K562 (cell line): Measurements from ENCODE around the gene COG4. TPM values are rescaled to one million over a fixed set of nuclear protein-coding genes. Genes with fewer than 3 reads are reported as not detected.

ENCODE experiments used
- BRCA1 ChIP-seq, 2 experiments: fragments of 450-650 bp in 1 of 2; sonication (generic) in 1 of 2; formaldehyde crosslinking in 1 of 2; IDR thresholded peaks; 2 replicates each; pipeline versions ENCODE4 v1.5.0 to v1.6.1; 2017 to 2020; ENCODE audit warnings: mild to moderate bottlenecking in 1 of 2, missing genetic modification reagents in 1 of 2
- CGGBP1 ChIP-seq: fragments of 250-450 bp; sonication (Bioruptor Pico); IDR thresholded peaks from 2 replicates; pipeline ENCODE4 v1.9.0; 2021; ENCODE audit warnings: mild to moderate bottlenecking
- CREB5 ChIP-seq: fragments of 250-450 bp; sonication (Bioruptor Pico); IDR thresholded peaks from 2 replicates; pipeline ENCODE4 v1.5.0; 2020; ENCODE audit warnings: mild to moderate bottlenecking
- DIDO1 ChIP-seq: fragments of 450-650 bp; IDR thresholded peaks from 2 replicates; pipeline ENCODE4 v1.6.1; 2016; ENCODE audit warnings: low read depth, missing biosample characterization, missing genetic modification characterization
- FOXA3 ChIP-seq, 2 experiments: fragments of 450-650 bp in 1 of 2; sonication (generic) in 1 of 2; formaldehyde crosslinking; IDR thresholded peaks in 1 of 2; conservative IDR thresholded peaks in 1 of 2; 2 replicates each; pipeline versions ENCODE4 v1.4.0 to v1.8.0; 2020 to 2022; ENCODE audit warnings: mild to moderate bottlenecking in 2 of 2, missing genetic modification reagents in 1 of 2
- HDAC3 ChIP-seq: fragments of 450-650 bp; IDR thresholded peaks from 2 replicates; pipeline ENCODE4 v1.6.1; 2018; ENCODE audit warnings: borderline replicate concordance, mild to moderate bottlenecking, moderate library complexity; ENCODE audit not compliant: partially characterized antibody
- IRF1 ChIP-seq: sonication (generic); formaldehyde crosslinking; IDR thresholded peaks from 2 replicates; pipeline ENCODE4 v1.8.0; 2022; ENCODE audit warnings: missing genetic modification reagents, mild to moderate bottlenecking, borderline replicate concordance
- IRF2 ChIP-seq: sonication (generic); formaldehyde crosslinking; IDR thresholded peaks from 2 replicates; pipeline ENCODE4 v1.8.1; 2022; ENCODE audit warnings: mild to moderate bottlenecking, missing genetic modification reagents
- IRF9 ChIP-seq: fragments of 450-650 bp; IDR thresholded peaks from 2 replicates; pipeline ENCODE4 v1.6.1; 2016; ENCODE audit warnings: missing biosample characterization, missing genetic modification characterization
- MTF1 ChIP-seq: fragments of 250-450 bp; sonication (Bioruptor Pico); IDR thresholded peaks from 2 replicates; pipeline ENCODE4 v1.9.0; 2021; ENCODE audit warnings: moderate library complexity, mild to moderate bottlenecking, inconsistent platforms, borderline replicate concordance
- SAFB ChIP-seq: fragments of 200-400 bp; formaldehyde crosslinking; IDR thresholded peaks from 2 replicates; pipeline ENCODE4 v1.6.1; 2017; ENCODE audit warnings: low read depth, low read length, borderline replicate concordance
- SOX6 ChIP-seq: fragments of 450-650 bp; IDR thresholded peaks from 2 replicates; pipeline ENCODE4 v1.6.1; 2014; ENCODE audit warnings: mild to moderate bottlenecking
- STAT5B ChIP-seq: fragments of 250-450 bp; sonication (Bioruptor Pico); IDR thresholded peaks from 2 replicates; pipeline ENCODE4 v1.8.0; 2021; ENCODE audit warnings: mild to moderate bottlenecking, inconsistent platforms
- U2AF1 ChIP-seq: fragments of 200-400 bp; formaldehyde crosslinking; optimal IDR thresholded peaks from 2 replicates; pipeline ENCODE3; 2017; ENCODE audit warnings: mild to moderate bottlenecking, low read depth, low read length, moderate library complexity
- ZNF316 ChIP-seq: fragments of 450-650 bp; IDR thresholded peaks from 2 replicates; pipeline ENCODE4 v1.6.1; 2016
- ZNF589 ChIP-seq: fragments of 200-800 bp; sonication (Bioruptor generic); IDR thresholded peaks from 2 replicates; pipeline ENCODE4 v1.6.1; 2016; ENCODE audit warnings: low read depth, missing genetic modification characterization, missing compliant biosample characterization
- ZNF717 ChIP-seq: fragments of 250-450 bp; sonication (Bioruptor Pico); IDR thresholded peaks from 2 replicates; pipeline ENCODE4 v1.5.0; 2021
- ZNF77 ChIP-seq: fragments of 250-450 bp; sonication (Bioruptor Pico); IDR thresholded peaks from 2 replicates; pipeline ENCODE4 v1.5.0; 2020
- polyA plus RNA-seq, 8 experiments: library from polyadenylated mRNA; depleted of rRNA in 4 of 8; stranded (reverse) in 5 of 8; unstranded in 3 of 8; fragments of >200 nt; fragmentation: Nextera tagmentation in 2 of 8; fragmentation: Illumina TruSeq in 1 of 8; extraction: Ambion mirVana in 2 of 8; extraction: Trizol in 1 of 8; gene quantifications; 2 replicates each; pipeline versions ENCODE4 v1.2.1 to v1.2.3, GENCODE V29; 2011 to 2014; ENCODE audit warnings: inconsistent platforms in 1 of 8, missing spikeins in 1 of 8
- total RNA-seq, 7 experiments: library from RNA; depleted of rRNA in 6 of 7; stranded (reverse); fragments of >200 nt in 6 of 7; fragmentation: Illumina TruSeq in 2 of 7; extraction: Trizol in 2 of 7; gene quantifications; 2 replicates each; pipeline versions ENCODE4 v1.2.1 to v1.2.3, GENCODE V29; 2011 to 2021; ENCODE audit warnings: low replicate concordance in 1 of 7
- TF ChIP-seq, protein P1 (sequence below), 2 experiments: IDR thresholded peaks; 2 replicates each; pipeline ENCODE4 v1.6.1; 2011; ENCODE audit warnings: borderline replicate concordance in 1 of 2, control low read depth in 1 of 2, low read depth in 1 of 2, low read length in 1 of 2, mild to moderate bottlenecking in 1 of 2, mixed read lengths in 1 of 2, moderate library complexity in 1 of 2; ENCODE audit not compliant: insufficient read depth in 1 of 2, insufficient read length in 1 of 2, poor library complexity in 1 of 2, severe bottlenecking in 1 of 2; ENCODE audit errors: extremely low read depth in 1 of 2

Gene COG4
- total and polyA plus RNA-seq, 9 of the 15 experiments (the other 6 are each of a cell fraction or from before 2014, with no cell fraction given) = 13.7 to 73.9 (median 44.2) TPM

GRCh38 chr16:70438969-70439862 is 84.1 kb downstream of the COG4 start, which contains the start of gene ST3GAL2 (continued):
- TF ChIP-seq MTF1 (CRISPR knock-in tag) = no peak
- no peak for TF ChIP-seq IRF1
- TF ChIP-seq BRCA1 (IDR thresholded peaks at IDR 0.05) = no peak
- TF ChIP-seq BRCA1 (CRISPR knock-in tag; IDR thresholded peaks at IDR 0.05) = no peak
- TF ChIP-seq, protein P1, sequence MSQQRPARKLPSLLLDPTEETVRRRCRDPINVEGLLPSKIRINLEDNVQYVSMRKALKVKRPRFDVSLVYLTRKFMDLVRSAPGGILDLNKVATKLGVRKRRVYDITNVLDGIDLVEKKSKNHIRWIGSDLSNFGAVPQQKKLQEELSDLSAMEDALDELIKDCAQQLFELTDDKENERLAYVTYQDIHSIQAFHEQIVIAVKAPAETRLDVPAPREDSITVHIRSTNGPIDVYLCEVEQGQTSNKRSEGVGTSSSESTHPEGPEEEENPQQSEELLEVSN (IDR thresholded peaks at IDR 0.05; ENCODE audit: borderline replicate concordance in 1 of 2, extremely low read depth in 1 of 2, insufficient read depth in 1 of 2, insufficient read length in 1 of 2, low read depth in 1 of 2, low read length in 1 of 2, poor library complexity in 1 of 2, severe bottlenecking in 1 of 2) = peak in 1 of 2 experiments; percentile 59
- TF ChIP-seq DIDO1 (tag) = peak; percentile 84; the same call in 1 of the 2 replicates
- no peak for TF ChIP-seq FOXA3 (CRISPR knock-in tag; conservative IDR thresholded peaks at IDR 0.05 in 1 of 2, IDR thresholded peaks at IDR 0.05 in 1 of 2)
- no peak for TF ChIP-seq IRF2 (CRISPR knock-in tag)
- TF ChIP-seq IRF9 (tag) = peak; percentile 59; the same call in 1 of the 2 replicates
- TF ChIP-seq ZNF316 = no peak
- peak; percentile 97 for TF ChIP-seq ZNF589
- TF ChIP-seq STAT5B (CRISPR knock-in tag) = no peak
- TF ChIP-seq U2AF1 = no peak
- no peak for TF ChIP-seq SOX6
- no peak for TF ChIP-seq CGGBP1 (CRISPR knock-in tag)
- TF ChIP-seq SAFB = peak; percentile 72; the same call in 1 of the 2 replicates
- TF ChIP-seq HDAC3 = no peak
- no peak for TF ChIP-seq ZNF77 (CRISPR knock-in tag)
- no peak for TF ChIP-seq ZNF717
- TF ChIP-seq CREB5 (CRISPR knock-in tag) = no peak
